Raji (cell line): Measurements from ENCODE around the gene CECR2.

ENCODE experiments used
- POLR2A ChIP-seq: IDR thresholded peaks from 2 replicates; pipeline ENCODE4 v1.6.1; 2011; ENCODE audit warnings: low read depth, low read length, control low read depth; ENCODE audit not compliant: insufficient read depth

CECR2 gene

GRCh38 chr22:17369439-17370025 lies at the start of gene CECR2:
Gene CECR2, plus strand, starts transcription at chr22:17369460. Its CDS starts 324 bp downstream, at chr22:17369784.
- no peak for TF ChIP-seq POLR2A

- TF ChIP-seq POLR2A, result no peak
Observed at GRCh38 chr22:17319546-17319945, 49.7 kb upstream of the CECR2 start.

GRCh38 chr22:17322511-17322910 lies 46.7 kb upstream of the CECR2 start:
- TF ChIP-seq POLR2A, result no peak

- no peak for TF ChIP-seq POLR2A
Observed at GRCh38 chr22:17331690-17332089, 37.6 kb upstream of the CECR2 start.

- TF ChIP-seq POLR2A, result no peak
Observed at GRCh38 chr22:17332109-17332800, 37.0 kb upstream of the CECR2 start.

GRCh38 chr22:17334059-17334458 lies 35.2 kb upstream of the CECR2 start:
- no peak for TF ChIP-seq POLR2A

GRCh38 chr22:17334983-17335382 lies 34.3 kb upstream of the CECR2 start:
- no peak for TF ChIP-seq POLR2A

- no peak for TF ChIP-seq POLR2A
Observed at GRCh38 chr22:17336061-17336460, 33.2 kb upstream of the CECR2 start.

GRCh38 chr22:17337639-17338038 lies 31.6 kb upstream of the CECR2 start:
- no peak for TF ChIP-seq POLR2A

GRCh38 chr22:17339095-17339693 lies 30.1 kb upstream of the CECR2 start:
- no peak for TF ChIP-seq POLR2A

- no peak for TF ChIP-seq POLR2A
Observed at GRCh38 chr22:17342361-17342760, 26.9 kb upstream of the CECR2 start.

GRCh38 chr22:17343766-17344165 lies 25.5 kb upstream of the CECR2 start:
- TF ChIP-seq POLR2A, result no peak

- no peak for TF ChIP-seq POLR2A
Observed at GRCh38 chr22:17346578-17346977, 22.7 kb upstream of the CECR2 start.

- TF ChIP-seq POLR2A, result no peak
Observed at GRCh38 chr22:17347724-17348123, 21.5 kb upstream of the CECR2 start.

- TF ChIP-seq POLR2A, result no peak
Observed at GRCh38 chr22:17348464-17349103, 20.7 kb upstream of the CECR2 start.

- TF ChIP-seq POLR2A, result no peak
Observed at GRCh38 chr22:17349172-17349571, 20.1 kb upstream of the CECR2 start.
